ENCODE data around the gene FBXW11. TPM values are rescaled to one million over a fixed set of nuclear protein-coding genes. Genes with fewer than 3 reads are reported as not detected.

The FBXW11 gene
- polyA plus RNA-seq, 1 donor from 2014 or later: 103 TPM

GRCh38 chr5:171898386-171898785 lies 108.1 kb downstream of the FBXW11 start:
- Histone ChIP-seq H3K27me3 (ENCODE audit: insufficient read depth, low read depth, low read length) (no peaks in the 10 kb centered on the region), H3K9ac (ENCODE audit: low read length) (no peak overlapping the region), H3K9me2 (ENCODE audit: insufficient read depth, low read length) (no peaks in the 10 kb centered on the region), H3K9me3 (ENCODE audit: low read length) (no peaks in the 10 kb centered on the region), H3F3A (ENCODE audit: insufficient read depth, low read length, poor library complexity, severe bottlenecking) (no peaks in the 10 kb centered on the region), H3K4me3 (ENCODE audit: low read length) (no peak overlapping the region), H2AFZ (ENCODE audit: low read depth, low read length) (no peak overlapping the region), H3K36me3 (ENCODE audit: insufficient read depth, low read length) (no peaks in the 10 kb centered on the region), H3K27ac (ENCODE audit: low read length) (no peak overlapping the region), H4K20me1 (ENCODE audit: insufficient read depth) (no peaks in the 10 kb centered on the region), H3K4me2 (ENCODE audit: low read length) (no peak overlapping the region), H3K79me2 (replicated peaks; ENCODE audit: insufficient read depth, low read length) (peaks cover 4% of the 10 kb centered on the region)
- TF ChIP-seq EP300 (conservative IDR thresholded peaks at IDR 0.05; ENCODE audit: poor library complexity, severe bottlenecking): no peak
- no peak for TF ChIP-seq TAF1 (IDR thresholded peaks at IDR 0.05; ENCODE audit: low read depth)
- no peak for TF ChIP-seq POLR2AphosphoS5 (IDR thresholded peaks at IDR 0.05)
- no peak for TF ChIP-seq SMC3 (conservative IDR thresholded peaks at IDR 0.05; ENCODE audit: poor library complexity)
- TF ChIP-seq REST (IDR thresholded peaks at IDR 0.05; ENCODE audit: borderline replicate concordance): no peak
- TF ChIP-seq CTCF (IDR thresholded peaks at IDR 0.05; ENCODE audit: poor library complexity, severe bottlenecking): no peak
- TF ChIP-seq MXI1 (conservative IDR thresholded peaks at IDR 0.05; ENCODE audit: poor library complexity, severe bottlenecking): no peak
- TF ChIP-seq EZH2 (IDR thresholded peaks at IDR 0.05; ENCODE audit: borderline replicate concordance, insufficient read depth, low read length, poor library complexity, severe bottlenecking): no peak
- TF ChIP-seq RAD21 (conservative IDR thresholded peaks at IDR 0.05): no peak

GRCh38 chr5:171897231-171897630 lies 109.2 kb downstream of the FBXW11 start:
- Histone ChIP-seq H3K27me3 (ENCODE audit: insufficient read depth, low read depth, low read length) (no peaks in the 10 kb centered on the region), H2AFZ (ENCODE audit: low read depth, low read length) (no peak overlapping the region), H3K36me3 (ENCODE audit: insufficient read depth, low read length) (no peaks in the 10 kb centered on the region), H3K9ac (ENCODE audit: low read length) (no peak overlapping the region), H3K4me2 (ENCODE audit: low read length) (no peak overlapping the region), H3K4me3 (ENCODE audit: low read length) (no peak overlapping the region), H3K9me3 (ENCODE audit: low read length) (no peaks in the 10 kb centered on the region), H3F3A (ENCODE audit: insufficient read depth, low read length, poor library complexity, severe bottlenecking) (no peaks in the 10 kb centered on the region), H3K79me2 (replicated peaks; ENCODE audit: insufficient read depth, low read length) (peaks cover 3% of the 10 kb centered on the region), H3K9me2 (ENCODE audit: insufficient read depth, low read length) (no peaks in the 10 kb centered on the region), H3K27ac (ENCODE audit: low read length) (no peak overlapping the region), H4K20me1 (ENCODE audit: insufficient read depth) (no peaks in the 10 kb centered on the region)
- no peak for TF ChIP-seq MXI1 (conservative IDR thresholded peaks at IDR 0.05; ENCODE audit: poor library complexity, severe bottlenecking)
- TF ChIP-seq CTCF (IDR thresholded peaks at IDR 0.05; ENCODE audit: poor library complexity, severe bottlenecking): no peak
- TF ChIP-seq EP300 (conservative IDR thresholded peaks at IDR 0.05; ENCODE audit: poor library complexity, severe bottlenecking): no peak
- no peak for TF ChIP-seq REST (IDR thresholded peaks at IDR 0.05; ENCODE audit: borderline replicate concordance)
- TF ChIP-seq SMC3 (conservative IDR thresholded peaks at IDR 0.05; ENCODE audit: poor library complexity): no peak
- no peak for TF ChIP-seq RAD21 (conservative IDR thresholded peaks at IDR 0.05)
- TF ChIP-seq EZH2 (IDR thresholded peaks at IDR 0.05; ENCODE audit: borderline replicate concordance, insufficient read depth, low read length, poor library complexity, severe bottlenecking): no peak
